Measurements from ENCODE around the gene CCM2.
A peak's percentile ranks its signal among the peaks of the same experiment; 100 is the strongest.

The CCM2 gene

GRCh38 chr7:45035371-45035770 is 35.4 kb downstream of the CCM2 start:
- H3K4me2 ChIP-seq (ENCODE audit: insufficient read depth, low read length) = peak overlapping the region; percentile 2; the same call in 1 of the 2 replicates

GRCh38 chr7:45035893-45036292 is 35.9 kb downstream of the CCM2 start:
- no peaks in the 10 kb centered on the region for H3K27me3 ChIP-seq (ENCODE audit: insufficient read depth, low read length, poor library complexity)
- DNase-seq = no peak
- H3K4me2 ChIP-seq (ENCODE audit: insufficient read depth, low read length) = no peak overlapping the region; the same call in 1 of the 2 replicates
- TF ChIP-seq CTCF (IDR thresholded peaks at IDR 0.05; ENCODE audit: borderline replicate concordance, extremely low read depth, low read length, poor library complexity, severe bottlenecking) (no peak), EZH2 (IDR thresholded peaks at IDR 0.05; ENCODE audit: borderline replicate concordance, low read depth, low read length, severe bottlenecking) (no peak)
- ATAC-seq (ENCODE audit: insufficient read depth, low read depth) = no peak
- peak overlapping the region; percentile 58; the same call in 1 of the 2 replicates for H3K27ac ChIP-seq (ENCODE audit: low read length)
- H3K4me1 ChIP-seq (ENCODE audit: insufficient read depth, low read length) = peaks cover 30% of the 10 kb centered on the region
- H3K36me3 ChIP-seq (ENCODE audit: insufficient read depth, low read length) = peaks cover 70% of the 10 kb centered on the region
- no peaks in the 10 kb centered on the region for H3K9me3 ChIP-seq (ENCODE audit: insufficient read depth, low read length, severe bottlenecking)
- no peak overlapping the region for H2AFZ ChIP-seq (ENCODE audit: low read depth, low read length)
- H3K9ac ChIP-seq (ENCODE audit: low read depth, low read length) = no peak overlapping the region
- peaks cover 96% of the 10 kb centered on the region for H3K79me2 ChIP-seq (ENCODE audit: insufficient read depth, low read length)
- peaks cover 73% of the 10 kb centered on the region for H4K20me1 ChIP-seq (ENCODE audit: insufficient read depth, low read length)
- H3K4me3 ChIP-seq (ENCODE audit: low read depth in 1 of 2, low read length in 2 of 2) = no peak overlapping the region

More at GRCh38 chr7:45035371-45035770, 35.4 kb downstream of the CCM2 start:
- Histone ChIP-seq H3K9me3 (ENCODE audit: insufficient read depth, low read length, severe bottlenecking) (no peaks in the 10 kb centered on the region), H3K36me3 (ENCODE audit: insufficient read depth, low read length) (peaks cover 66% of the 10 kb centered on the region), H3K27me3 (ENCODE audit: insufficient read depth, low read length, poor library complexity) (no peaks in the 10 kb centered on the region), H3K27ac (ENCODE audit: low read length) (peak overlapping the region; percentile 18; the same call in 1 of the 2 replicates), H2AFZ (ENCODE audit: low read depth, low read length) (no peak overlapping the region), H3K79me2 (ENCODE audit: insufficient read depth, low read length) (peaks cover 96% of the 10 kb centered on the region), H4K20me1 (ENCODE audit: insufficient read depth, low read length) (peaks cover 67% of the 10 kb centered on the region), H3K4me3 (ENCODE audit: low read depth in 1 of 2, low read length in 2 of 2) (no peak overlapping the region), H3K9ac (ENCODE audit: low read depth, low read length) (no peak overlapping the region), H3K4me1 (ENCODE audit: insufficient read depth, low read length) (peaks cover 34% of the 10 kb centered on the region)
- DNase-seq = no peak
- no peak for TF ChIP-seq CTCF (IDR thresholded peaks at IDR 0.05; ENCODE audit: borderline replicate concordance, extremely low read depth, low read length, poor library complexity, severe bottlenecking)
- no peak for TF ChIP-seq EZH2 (IDR thresholded peaks at IDR 0.05; ENCODE audit: borderline replicate concordance, low read depth, low read length, severe bottlenecking)
- ATAC-seq (ENCODE audit: insufficient read depth, low read depth) = no peak

DNA sequence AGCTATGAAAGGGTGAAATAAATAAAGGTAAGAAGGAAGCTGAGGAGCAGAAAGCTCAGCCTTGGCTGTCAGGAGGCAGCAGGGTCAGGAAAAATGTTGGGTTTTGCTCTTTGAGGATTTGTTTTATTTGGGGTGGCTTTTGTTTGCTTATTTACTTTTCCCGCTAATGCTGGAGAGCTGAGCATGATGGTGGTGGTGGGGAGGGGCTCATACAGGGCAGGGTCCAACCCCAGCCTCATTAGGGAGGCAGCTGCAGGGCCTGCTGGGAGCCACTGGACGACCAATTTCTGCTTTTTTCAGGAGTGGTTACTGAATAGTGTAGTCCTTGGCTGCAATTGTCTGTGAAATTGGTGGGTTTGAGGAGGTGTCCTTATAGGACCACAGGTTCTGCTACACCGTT is 36.3 kb downstream of the CCM2 start:
- peaks cover 96% of the 10 kb centered on the region for H3K79me2 ChIP-seq (ENCODE audit: insufficient read depth, low read length)
- H3K27ac ChIP-seq (ENCODE audit: low read length) = 0 out of 2 replicates have a peak overlapping the region, but pooled peaks have one; percentile 58
- no peak for TF ChIP-seq EZH2 (IDR thresholded peaks at IDR 0.05; ENCODE audit: borderline replicate concordance, low read depth, low read length, severe bottlenecking)
- TF ChIP-seq CTCF (IDR thresholded peaks at IDR 0.05; ENCODE audit: borderline replicate concordance, extremely low read depth, low read length, poor library complexity, severe bottlenecking) = no peak

More for the DNA sequence above, 36.3 kb downstream of the CCM2 start:
- DNase-seq (no peak), ATAC-seq (ENCODE audit: insufficient read depth, low read depth) (no peak)
- Histone ChIP-seq H4K20me1 (ENCODE audit: insufficient read depth, low read length) (peaks cover 77% of the 10 kb centered on the region), H3K27me3 (ENCODE audit: insufficient read depth, low read length, poor library complexity) (no peaks in the 10 kb centered on the region), H3K4me3 (ENCODE audit: low read depth in 1 of 2, low read length in 2 of 2) (no peak overlapping the region), H3K4me2 (ENCODE audit: insufficient read depth, low read length) (no peak overlapping the region), H3K36me3 (ENCODE audit: insufficient read depth, low read length) (peaks cover 75% of the 10 kb centered on the region), H3K9ac (ENCODE audit: low read depth, low read length) (no peak overlapping the region), H2AFZ (ENCODE audit: low read depth, low read length) (no peak overlapping the region), H3K4me1 (ENCODE audit: insufficient read depth, low read length) (peaks cover 30% of the 10 kb centered on the region), H3K9me3 (ENCODE audit: insufficient read depth, low read length, severe bottlenecking) (no peaks in the 10 kb centered on the region)

All from DND-41 (cell line).